ENCODE measurements around the gene CT47C1.
"Not testable (repeated sequence)": the region's sequence is repeated elsewhere in the genome, so short reads cannot be mapped to it uniquely, and the experiment has no call there.

DNA sequence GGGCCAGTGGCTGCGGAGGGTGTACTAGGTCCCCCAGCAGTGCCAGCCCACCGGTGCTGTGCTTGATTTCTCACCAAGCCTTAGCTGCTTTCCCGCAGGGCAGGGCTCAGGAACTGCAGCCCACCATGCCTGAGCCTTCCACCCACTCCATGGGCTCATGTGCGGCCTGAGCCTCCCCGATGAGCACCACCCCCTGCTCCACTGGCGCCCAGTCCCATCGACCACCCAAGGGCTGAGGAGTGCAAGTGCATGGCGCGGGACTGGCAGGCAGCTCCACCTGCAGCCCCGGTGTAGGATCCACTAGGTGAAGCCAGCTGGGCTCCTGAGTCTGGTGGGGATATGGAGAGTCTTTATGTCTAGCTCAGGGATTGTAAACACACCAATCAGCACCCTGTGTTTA, 43.1 kb upstream of the CT47C1 start:
- TF ChIP-seq, protein P1, sequence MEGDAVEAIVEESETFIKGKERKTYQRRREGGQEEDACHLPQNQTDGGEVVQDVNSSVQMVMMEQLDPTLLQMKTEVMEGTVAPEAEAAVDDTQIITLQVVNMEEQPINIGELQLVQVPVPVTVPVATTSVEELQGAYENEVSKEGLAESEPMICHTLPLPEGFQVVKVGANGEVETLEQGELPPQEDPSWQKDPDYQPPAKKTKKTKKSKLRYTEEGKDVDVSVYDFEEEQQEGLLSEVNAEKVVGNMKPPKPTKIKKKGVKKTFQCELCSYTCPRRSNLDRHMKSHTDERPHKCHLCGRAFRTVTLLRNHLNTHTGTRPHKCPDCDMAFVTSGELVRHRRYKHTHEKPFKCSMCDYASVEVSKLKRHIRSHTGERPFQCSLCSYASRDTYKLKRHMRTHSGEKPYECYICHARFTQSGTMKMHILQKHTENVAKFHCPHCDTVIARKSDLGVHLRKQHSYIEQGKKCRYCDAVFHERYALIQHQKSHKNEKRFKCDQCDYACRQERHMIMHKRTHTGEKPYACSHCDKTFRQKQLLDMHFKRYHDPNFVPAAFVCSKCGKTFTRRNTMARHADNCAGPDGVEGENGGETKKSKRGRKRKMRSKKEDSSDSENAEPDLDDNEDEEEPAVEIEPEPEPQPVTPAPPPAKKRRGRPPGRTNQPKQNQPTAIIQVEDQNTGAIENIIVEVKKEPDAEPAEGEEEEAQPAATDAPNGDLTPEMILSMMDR (IDR thresholded peaks at IDR 0.05; ENCODE audit: insufficient read depth, low read length): not testable (repeated sequence)
- not testable (repeated sequence) for TF ChIP-seq POLR2AphosphoS5 (IDR thresholded peaks at IDR 0.05; ENCODE audit: low read depth); GABPA (IDR thresholded peaks at IDR 0.05; ENCODE audit: low read depth); SPI1 (IDR thresholded peaks at IDR 0.05; ENCODE audit: borderline replicate concordance, low read depth)
- TF ChIP-seq, protein P2, sequence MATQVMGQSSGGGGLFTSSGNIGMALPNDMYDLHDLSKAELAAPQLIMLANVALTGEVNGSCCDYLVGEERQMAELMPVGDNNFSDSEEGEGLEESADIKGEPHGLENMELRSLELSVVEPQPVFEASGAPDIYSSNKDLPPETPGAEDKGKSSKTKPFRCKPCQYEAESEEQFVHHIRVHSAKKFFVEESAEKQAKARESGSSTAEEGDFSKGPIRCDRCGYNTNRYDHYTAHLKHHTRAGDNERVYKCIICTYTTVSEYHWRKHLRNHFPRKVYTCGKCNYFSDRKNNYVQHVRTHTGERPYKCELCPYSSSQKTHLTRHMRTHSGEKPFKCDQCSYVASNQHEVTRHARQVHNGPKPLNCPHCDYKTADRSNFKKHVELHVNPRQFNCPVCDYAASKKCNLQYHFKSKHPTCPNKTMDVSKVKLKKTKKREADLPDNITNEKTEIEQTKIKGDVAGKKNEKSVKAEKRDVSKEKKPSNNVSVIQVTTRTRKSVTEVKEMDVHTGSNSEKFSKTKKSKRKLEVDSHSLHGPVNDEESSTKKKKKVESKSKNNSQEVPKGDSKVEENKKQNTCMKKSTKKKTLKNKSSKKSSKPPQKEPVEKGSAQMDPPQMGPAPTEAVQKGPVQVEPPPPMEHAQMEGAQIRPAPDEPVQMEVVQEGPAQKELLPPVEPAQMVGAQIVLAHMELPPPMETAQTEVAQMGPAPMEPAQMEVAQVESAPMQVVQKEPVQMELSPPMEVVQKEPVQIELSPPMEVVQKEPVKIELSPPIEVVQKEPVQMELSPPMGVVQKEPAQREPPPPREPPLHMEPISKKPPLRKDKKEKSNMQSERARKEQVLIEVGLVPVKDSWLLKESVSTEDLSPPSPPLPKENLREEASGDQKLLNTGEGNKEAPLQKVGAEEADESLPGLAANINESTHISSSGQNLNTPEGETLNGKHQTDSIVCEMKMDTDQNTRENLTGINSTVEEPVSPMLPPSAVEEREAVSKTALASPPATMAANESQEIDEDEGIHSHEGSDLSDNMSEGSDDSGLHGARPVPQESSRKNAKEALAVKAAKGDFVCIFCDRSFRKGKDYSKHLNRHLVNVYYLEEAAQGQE (IDR thresholded peaks at IDR 0.05; ENCODE audit: insufficient replicate concordance, low read depth): not testable (repeated sequence)

Data from HL-60 (cell line).